Measurements from ENCODE around the gene SHC1.

The SHC1 gene

GRCh38 chr1:154982897-154983648, 12.5 kb upstream of the SHC1 start, which contains the start of gene FLAD1 (continued):
- TF ChIP-seq ZNF350 (tag by site-specific recombination; IDR thresholded peaks at IDR 0.05) (no peak), SCRT2 (tag by site-specific recombination; IDR thresholded peaks at IDR 0.05) (peak; percentile 50), KLF1 (tag by site-specific recombination; IDR thresholded peaks at IDR 0.05) (peak; percentile 36; the same call in 1 of the 2 replicates), HOXD13 (CRISPR knock-in tag; IDR thresholded peaks at IDR 0.05; ENCODE audit: borderline replicate concordance) (no peak), GLI4 (tag by site-specific recombination; IDR thresholded peaks at IDR 0.05) (no peak), ZNF404 (tag by site-specific recombination; IDR thresholded peaks at IDR 0.05) (no peak), ZNF140 (tag by site-specific recombination; IDR thresholded peaks at IDR 0.05) (no peak), PRDM10 (tag by site-specific recombination; IDR thresholded peaks at IDR 0.05) (0 out of 2 replicates have a peak, but pooled peaks have one; percentile 60), ZNF776 (tag by site-specific recombination; IDR thresholded peaks at IDR 0.05; ENCODE audit: borderline replicate concordance) (no peak), ZNF335 (tag by site-specific recombination; conservative IDR thresholded peaks at IDR 0.05) (peak; percentile 86), GFI1B (tag by site-specific recombination; IDR thresholded peaks at IDR 0.05) (no peak), ZNF747 (tag by site-specific recombination; IDR thresholded peaks at IDR 0.05) (no peak), ZNF324 (tag by site-specific recombination; IDR thresholded peaks at IDR 0.05) (peak; percentile 38; the same call in 1 of the 2 replicates), ZNF549 (tag by site-specific recombination; IDR thresholded peaks at IDR 0.05) (no peak), ZSCAN16 (tag by site-specific recombination; IDR thresholded peaks at IDR 0.05) (no peak), ZNF843 (tag by site-specific recombination; IDR thresholded peaks at IDR 0.05) (0 out of 2 replicates have a peak, but pooled peaks have one; percentile 27), KLF9 (tag by site-specific recombination; IDR thresholded peaks at IDR 0.05; ENCODE audit: low read depth) (peak; percentile 56; the same call in 1 of the 2 replicates), ZNF10 (tag by site-specific recombination; IDR thresholded peaks at IDR 0.05) (peak; percentile 96), ZNF530 (tag by site-specific recombination; IDR thresholded peaks at IDR 0.05; ENCODE audit: low read depth) (peak; percentile 96), ZNF670 (tag by site-specific recombination; IDR thresholded peaks at IDR 0.05; ENCODE audit: low read depth) (no peak), ZNF391 (tag by site-specific recombination; IDR thresholded peaks at IDR 0.05; ENCODE audit: borderline replicate concordance, low read depth) (peak; percentile 15; the same call in 1 of the 2 replicates), GLIS1 (tag by site-specific recombination; IDR thresholded peaks at IDR 0.05) (peak; percentile 14; the same call in 1 of the 2 replicates), ZNF555 (tag by site-specific recombination; conservative IDR thresholded peaks at IDR 0.05) (no peak), ATF2 (tag by site-specific recombination; IDR thresholded peaks at IDR 0.05; ENCODE audit: low read depth) (no peak)
- TF ChIP-seq, protein P1, sequence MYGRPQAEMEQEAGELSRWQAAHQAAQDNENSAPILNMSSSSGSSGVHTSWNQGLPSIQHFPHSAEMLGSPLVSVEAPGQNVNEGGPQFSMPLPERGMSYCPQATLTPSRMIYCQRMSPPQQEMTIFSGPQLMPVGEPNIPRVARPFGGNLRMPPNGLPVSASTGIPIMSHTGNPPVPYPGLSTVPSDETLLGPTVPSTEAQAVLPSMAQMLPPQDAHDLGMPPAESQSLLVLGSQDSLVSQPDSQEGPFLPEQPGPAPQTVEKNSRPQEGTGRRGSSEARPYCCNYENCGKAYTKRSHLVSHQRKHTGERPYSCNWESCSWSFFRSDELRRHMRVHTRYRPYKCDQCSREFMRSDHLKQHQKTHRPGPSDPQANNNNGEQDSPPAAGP (tag by site-specific recombination; IDR thresholded peaks at IDR 0.05): peak; percentile 20; the same call in 1 of the 2 replicates
- TF ChIP-seq, protein P2, sequence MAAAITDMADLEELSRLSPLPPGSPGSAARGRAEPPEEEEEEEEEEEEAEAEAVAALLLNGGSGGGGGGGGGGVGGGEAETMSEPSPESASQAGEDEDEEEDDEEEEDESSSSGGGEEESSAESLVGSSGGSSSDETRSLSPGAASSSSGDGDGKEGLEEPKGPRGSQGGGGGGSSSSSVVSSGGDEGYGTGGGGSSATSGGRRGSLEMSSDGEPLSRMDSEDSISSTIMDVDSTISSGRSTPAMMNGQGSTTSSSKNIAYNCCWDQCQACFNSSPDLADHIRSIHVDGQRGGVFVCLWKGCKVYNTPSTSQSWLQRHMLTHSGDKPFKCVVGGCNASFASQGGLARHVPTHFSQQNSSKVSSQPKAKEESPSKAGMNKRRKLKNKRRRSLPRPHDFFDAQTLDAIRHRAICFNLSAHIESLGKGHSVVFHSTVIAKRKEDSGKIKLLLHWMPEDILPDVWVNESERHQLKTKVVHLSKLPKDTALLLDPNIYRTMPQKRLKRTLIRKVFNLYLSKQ (tag by site-specific recombination; IDR thresholded peaks at IDR 0.05; ENCODE audit: borderline replicate concordance): no peak
- TF ChIP-seq, protein P3, sequence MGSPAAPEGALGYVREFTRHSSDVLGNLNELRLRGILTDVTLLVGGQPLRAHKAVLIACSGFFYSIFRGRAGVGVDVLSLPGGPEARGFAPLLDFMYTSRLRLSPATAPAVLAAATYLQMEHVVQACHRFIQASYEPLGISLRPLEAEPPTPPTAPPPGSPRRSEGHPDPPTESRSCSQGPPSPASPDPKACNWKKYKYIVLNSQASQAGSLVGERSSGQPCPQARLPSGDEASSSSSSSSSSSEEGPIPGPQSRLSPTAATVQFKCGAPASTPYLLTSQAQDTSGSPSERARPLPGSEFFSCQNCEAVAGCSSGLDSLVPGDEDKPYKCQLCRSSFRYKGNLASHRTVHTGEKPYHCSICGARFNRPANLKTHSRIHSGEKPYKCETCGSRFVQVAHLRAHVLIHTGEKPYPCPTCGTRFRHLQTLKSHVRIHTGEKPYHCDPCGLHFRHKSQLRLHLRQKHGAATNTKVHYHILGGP (tag by site-specific recombination; IDR thresholded peaks at IDR 0.05): no peak
- TF ChIP-seq, protein P4, sequence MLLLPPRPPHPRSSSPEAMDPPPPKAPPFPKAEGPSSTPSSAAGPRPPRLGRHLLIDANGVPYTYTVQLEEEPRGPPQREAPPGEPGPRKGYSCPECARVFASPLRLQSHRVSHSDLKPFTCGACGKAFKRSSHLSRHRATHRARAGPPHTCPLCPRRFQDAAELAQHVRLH (tag by site-specific recombination; IDR thresholded peaks at IDR 0.05): peak; percentile 94

Data from HEK293 (cell line).